NB4 (cell line): ENCODE results near the gene YTHDF2.

Experiments
- POLR2A ChIP-seq: IDR thresholded peaks from 2 replicates; pipeline ENCODE4 v1.6.1; 2011; ENCODE audit warnings: mild to moderate bottlenecking; ENCODE audit not compliant: insufficient read length; ENCODE audit errors: extremely low read depth
- TF ChIP-seq, protein P1 (sequence below): IDR thresholded peaks from one replicate; pipeline ENCODE4 v1.5.1; 2012; ENCODE audit warnings: low read depth, low read length

DNA sequence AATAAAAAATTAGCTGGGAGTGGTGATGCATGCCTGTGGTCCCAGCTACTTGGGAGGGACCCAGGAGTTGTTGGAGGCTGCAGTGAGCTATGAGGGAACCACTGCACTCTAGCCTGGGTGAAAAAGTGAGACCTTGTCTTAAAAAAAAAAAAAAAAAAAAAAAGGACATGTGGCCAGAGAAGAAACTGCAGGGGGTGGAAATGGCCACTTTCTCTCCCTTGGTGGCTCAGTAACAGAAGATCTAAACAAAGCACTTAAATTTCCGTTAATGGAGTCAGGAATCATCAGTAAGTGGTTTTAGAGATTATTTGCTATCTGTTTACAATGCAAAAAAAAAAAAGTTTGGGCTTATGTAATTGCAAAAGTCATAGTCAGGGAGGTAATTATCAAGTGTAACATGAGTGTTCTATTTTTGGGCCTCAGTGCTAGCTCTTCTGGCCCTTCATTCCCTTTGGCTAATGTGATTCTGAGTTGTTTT, 55.9 kb downstream of the YTHDF2 start:
- TF ChIP-seq, protein P1, sequence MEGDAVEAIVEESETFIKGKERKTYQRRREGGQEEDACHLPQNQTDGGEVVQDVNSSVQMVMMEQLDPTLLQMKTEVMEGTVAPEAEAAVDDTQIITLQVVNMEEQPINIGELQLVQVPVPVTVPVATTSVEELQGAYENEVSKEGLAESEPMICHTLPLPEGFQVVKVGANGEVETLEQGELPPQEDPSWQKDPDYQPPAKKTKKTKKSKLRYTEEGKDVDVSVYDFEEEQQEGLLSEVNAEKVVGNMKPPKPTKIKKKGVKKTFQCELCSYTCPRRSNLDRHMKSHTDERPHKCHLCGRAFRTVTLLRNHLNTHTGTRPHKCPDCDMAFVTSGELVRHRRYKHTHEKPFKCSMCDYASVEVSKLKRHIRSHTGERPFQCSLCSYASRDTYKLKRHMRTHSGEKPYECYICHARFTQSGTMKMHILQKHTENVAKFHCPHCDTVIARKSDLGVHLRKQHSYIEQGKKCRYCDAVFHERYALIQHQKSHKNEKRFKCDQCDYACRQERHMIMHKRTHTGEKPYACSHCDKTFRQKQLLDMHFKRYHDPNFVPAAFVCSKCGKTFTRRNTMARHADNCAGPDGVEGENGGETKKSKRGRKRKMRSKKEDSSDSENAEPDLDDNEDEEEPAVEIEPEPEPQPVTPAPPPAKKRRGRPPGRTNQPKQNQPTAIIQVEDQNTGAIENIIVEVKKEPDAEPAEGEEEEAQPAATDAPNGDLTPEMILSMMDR, result no peak
- TF ChIP-seq POLR2A, result no peak
